NOMO-1 (cell line): Measurements from ENCODE around the gene BNIPL.

Source experiments
- DNase-seq, 2 experiments: peaks; one replicate each; lab custom pipeline; 2025; ENCODE audit not compliant: unreplicated experiment in 2 of 2; lab: John Stamatoyannopoulos, UW

The BNIPL gene

GRCh38 chr1:151009206-151009587, 27.2 kb upstream of the BNIPL start:
- DNase-seq, result no peak

GRCh38 chr1:151009674-151010345, 26.6 kb upstream of the BNIPL start:
- DNase-seq, result no peak

GRCh38 chr1:151010346-151010726, 26.1 kb upstream of the BNIPL start:
- DNase-seq, result no peak

- no peak for DNase-seq
Observed at GRCh38 chr1:151011154-151011850, 25.1 kb upstream of the BNIPL start.

GRCh38 chr1:151012684-151013471, 23.5 kb upstream of the BNIPL start:
- DNase-seq, result no peak

GRCh38 chr1:151013518-151013917, 22.9 kb upstream of the BNIPL start:
- no peak for DNase-seq

- peak; percentile 57 to 66 for DNase-seq
Observed at GRCh38 chr1:151024540-151025146, 11.7 kb upstream of the BNIPL start.

GRCh38 chr1:151026460-151026859, 9.9 kb upstream of the BNIPL start:
- DNase-seq, result no peak

- DNase-seq, result no peak
Observed at GRCh38 chr1:151032164-151032563, 4.2 kb upstream of the BNIPL start.

- no peak for DNase-seq
Observed at GRCh38 chr1:151035167-151035566, 1.2 kb upstream of the BNIPL start.

GRCh38 chr1:151037032-151037431, 646 bp downstream of the BNIPL start:
- no peak for DNase-seq

- DNase-seq, result no peak
Observed at GRCh38 chr1:151039521-151039920, 3.1 kb downstream of the BNIPL start.

GRCh38 chr1:151043163-151043562, 6.8 kb downstream of the BNIPL start:
- DNase-seq, result no peak

GRCh38 chr1:151047591-151047924, 11.2 kb downstream of the BNIPL start, which contains the start of gene C1orf56:
Gene C1orf56, plus strand, starts transcription at chr1:151047751. Its CDS starts 97 bp downstream, at chr1:151047848.
- DNase-seq, result no peak

GRCh38 chr1:151047925-151048644, 11.7 kb downstream of the BNIPL start:
- DNase-seq, result peak; percentile 50 to 58

- DNase-seq, result no peak
Observed at GRCh38 chr1:151048645-151049032, 12.3 kb downstream of the BNIPL start.

- DNase-seq, result no peak
Observed at GRCh38 chr1:151049458-151049857, 13.1 kb downstream of the BNIPL start.

GRCh38 chr1:151050051-151050688, 13.8 kb downstream of the BNIPL start:
- DNase-seq, result no peak

GRCh38 chr1:151051356-151052009, 15.1 kb downstream of the BNIPL start:
- DNase-seq, result no peak
